GM12875 (cell line): ENCODE data around the gene HSPG2.

ENCODE experiments used
- H3K4me3 ChIP-seq: one replicate; pipeline ENCODE4 v1.5.1; 2011; ENCODE audit warnings: low read depth, low read length, control low read depth
- TF ChIP-seq, protein P1 (sequence below): IDR thresholded peaks from 2 replicates; pipeline ENCODE4 v1.5.1; 2011; ENCODE audit warnings: low read depth, mild to moderate bottlenecking, control low read depth, inconsistent platforms, low read length, moderate library complexity, borderline replicate concordance; ENCODE audit not compliant: insufficient read depth

HSPG2 gene

DNA sequence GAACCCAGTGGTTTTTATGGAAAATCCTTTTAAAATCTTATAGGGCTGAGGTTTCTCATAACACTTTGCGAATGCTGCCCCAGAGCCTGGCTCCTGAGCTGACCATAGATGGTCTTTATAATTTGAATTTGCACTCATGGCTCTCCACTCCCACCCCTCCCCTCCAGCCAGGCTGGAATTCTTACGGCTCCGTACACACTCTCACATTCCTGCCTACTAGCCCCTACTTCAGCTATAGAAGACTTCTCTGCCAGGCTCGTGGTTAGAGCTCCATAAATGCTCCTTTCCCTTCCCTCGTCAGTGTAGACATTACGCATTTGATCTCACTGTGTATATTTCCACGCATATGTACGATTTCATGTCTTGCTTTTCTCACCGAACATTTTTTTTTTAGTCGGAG is 5.4 kb upstream of the HSPG2 start:
- TF ChIP-seq, protein P1, sequence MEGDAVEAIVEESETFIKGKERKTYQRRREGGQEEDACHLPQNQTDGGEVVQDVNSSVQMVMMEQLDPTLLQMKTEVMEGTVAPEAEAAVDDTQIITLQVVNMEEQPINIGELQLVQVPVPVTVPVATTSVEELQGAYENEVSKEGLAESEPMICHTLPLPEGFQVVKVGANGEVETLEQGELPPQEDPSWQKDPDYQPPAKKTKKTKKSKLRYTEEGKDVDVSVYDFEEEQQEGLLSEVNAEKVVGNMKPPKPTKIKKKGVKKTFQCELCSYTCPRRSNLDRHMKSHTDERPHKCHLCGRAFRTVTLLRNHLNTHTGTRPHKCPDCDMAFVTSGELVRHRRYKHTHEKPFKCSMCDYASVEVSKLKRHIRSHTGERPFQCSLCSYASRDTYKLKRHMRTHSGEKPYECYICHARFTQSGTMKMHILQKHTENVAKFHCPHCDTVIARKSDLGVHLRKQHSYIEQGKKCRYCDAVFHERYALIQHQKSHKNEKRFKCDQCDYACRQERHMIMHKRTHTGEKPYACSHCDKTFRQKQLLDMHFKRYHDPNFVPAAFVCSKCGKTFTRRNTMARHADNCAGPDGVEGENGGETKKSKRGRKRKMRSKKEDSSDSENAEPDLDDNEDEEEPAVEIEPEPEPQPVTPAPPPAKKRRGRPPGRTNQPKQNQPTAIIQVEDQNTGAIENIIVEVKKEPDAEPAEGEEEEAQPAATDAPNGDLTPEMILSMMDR = no peak

GRCh38 chr1:21941370-21941769 is 4.3 kb upstream of the HSPG2 start:
- no peak overlapping the region for H3K4me3 ChIP-seq
- TF ChIP-seq, protein P1 = no peak

More for the DNA sequence above, 5.4 kb upstream of the HSPG2 start:
- H3K4me3 ChIP-seq = no peak overlapping the region

- TF ChIP-seq, protein P1 = no peak
These were observed 3.4 kb upstream of the HSPG2 start for GRCh38 chr1:21940492-21940891.

DNA sequence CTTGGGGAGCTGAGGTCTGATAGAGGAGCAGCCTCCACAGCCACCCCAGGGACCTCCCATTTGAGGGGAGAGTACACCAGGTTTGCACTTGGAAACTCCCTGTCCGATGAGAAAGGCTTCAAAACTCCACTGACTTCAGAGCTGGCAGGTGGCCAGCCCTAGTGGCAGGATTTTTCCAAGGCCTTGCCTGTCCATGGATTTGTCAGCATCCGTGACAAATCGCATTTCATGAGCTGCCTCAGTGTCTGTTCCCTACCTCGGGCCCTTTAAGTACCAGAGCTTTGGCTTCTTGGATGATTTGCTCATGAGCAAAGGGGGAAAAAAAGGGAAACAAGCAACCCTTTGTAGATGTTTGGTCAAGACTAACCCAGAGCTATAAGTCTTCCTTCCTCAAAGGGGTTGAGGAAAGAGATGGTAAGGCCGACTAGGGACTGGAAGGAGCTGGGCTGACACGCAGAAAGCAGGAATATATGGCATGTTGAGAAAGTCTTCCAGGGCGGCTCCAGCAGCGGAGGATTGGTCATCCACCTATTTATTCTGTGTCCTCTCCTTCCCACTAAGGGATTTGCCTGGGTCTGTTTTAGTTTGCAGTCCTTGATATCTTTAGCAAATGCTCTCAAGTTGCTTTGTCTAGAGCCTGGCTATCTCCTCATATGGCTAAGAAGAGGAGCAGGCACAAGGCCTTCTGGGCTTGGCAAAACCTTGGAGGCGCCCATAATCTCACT is 2.7 kb upstream of the HSPG2 start:
- TF ChIP-seq, protein P1 = no peak

More at GRCh38 chr1:21940492-21940891, 3.4 kb upstream of the HSPG2 start:
- H3K4me3 ChIP-seq = no peak overlapping the region

DNA sequence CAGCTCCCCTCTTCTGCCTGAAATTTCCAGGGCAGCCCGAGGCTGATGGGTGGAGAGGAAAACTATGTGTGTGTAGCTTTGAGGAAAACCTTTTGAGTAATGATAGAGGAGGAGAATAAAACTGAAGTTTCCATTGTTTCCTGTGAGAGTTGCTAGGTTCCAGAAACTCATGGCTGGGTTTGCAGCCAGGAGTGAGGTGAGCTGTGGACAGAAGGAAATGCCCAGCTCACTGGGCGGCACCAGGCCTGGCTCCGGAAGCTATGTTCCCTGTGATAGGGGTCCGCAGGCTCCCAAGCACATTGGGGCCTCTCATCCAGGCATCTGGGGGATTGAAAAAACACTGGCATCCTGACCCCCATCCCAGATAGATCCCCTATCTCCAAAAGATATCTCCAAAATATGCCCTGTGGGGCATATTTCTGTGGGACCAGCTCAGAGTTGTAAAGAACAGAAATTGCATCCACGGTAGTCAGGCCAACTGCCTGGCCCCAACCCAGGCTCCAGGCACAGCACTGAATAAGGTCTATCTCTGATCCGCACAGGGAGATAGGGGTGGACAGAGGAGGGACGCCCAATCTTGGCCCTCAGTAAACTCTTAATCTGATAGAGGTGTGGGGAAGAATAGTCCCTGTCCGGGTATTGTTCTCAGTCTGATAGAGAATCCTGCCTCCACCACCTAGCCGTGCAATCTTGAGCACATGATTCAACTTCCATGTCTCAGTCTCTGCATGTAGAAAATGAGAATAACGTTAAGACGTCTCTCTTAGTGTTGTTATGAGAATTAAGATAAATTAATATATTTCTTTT is 1.8 kb upstream of the HSPG2 start:
- TF ChIP-seq, protein P1 = no peak
- H3K4me3 ChIP-seq = no peak overlapping the region

More for the DNA sequence above, 2.7 kb upstream of the HSPG2 start:
- H3K4me3 ChIP-seq = no peak overlapping the region

GRCh38 chr1:21937372-21938121 is 437 bp upstream of the HSPG2 start:
- TF ChIP-seq, protein P1 = no peak
- no peak overlapping the region for H3K4me3 ChIP-seq
